Myocyte (in vitro differentiated cells): ENCODE results near the gene BCL11B. TPM values are rescaled to one million over a fixed set of nuclear protein-coding genes. Genes with fewer than 3 reads are reported as not detected.
A peak's percentile ranks its signal among the peaks of the same experiment; 100 is the strongest.

ENCODE experiments used
- DNase-seq: peaks from one replicate; pipeline ENCODE4 v3.0.0-alpha.2; 2012; ENCODE audit warnings: low read depth
- total RNA-seq: library from RNA; depleted of rRNA; stranded (reverse); fragments of >200 nt; gene quantifications from 2 replicates; pipeline ENCODE4 v1.2.3, GENCODE V29; 2014

BCL11B gene
- total RNA-seq, 1 donor from 2014 or later, result 0.03 TPM

DNA sequence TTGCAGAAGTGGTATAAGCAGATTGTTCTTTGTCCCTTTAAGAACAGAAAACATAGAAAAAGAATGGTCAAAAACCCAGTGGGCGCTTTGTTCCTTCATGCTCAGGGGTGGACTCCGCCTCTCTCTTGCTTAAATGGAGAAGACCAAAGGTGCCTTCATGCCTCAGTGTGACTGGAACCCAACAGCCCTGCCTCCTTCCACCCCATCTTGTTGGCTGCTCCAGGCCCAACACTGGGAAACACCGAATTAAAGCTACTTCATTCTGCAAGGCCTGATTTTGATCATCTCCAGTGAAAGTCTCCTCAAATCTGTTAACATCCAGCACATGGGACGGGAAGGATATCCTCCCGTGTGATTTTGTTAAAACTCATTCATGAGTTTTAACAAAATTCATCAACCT, 103.7 kb downstream of the BCL11B start:
- no peak for DNase-seq

GRCh38 chr14:99166506-99166905, 105.5 kb downstream of the BCL11B start:
- no peak for DNase-seq

DNA sequence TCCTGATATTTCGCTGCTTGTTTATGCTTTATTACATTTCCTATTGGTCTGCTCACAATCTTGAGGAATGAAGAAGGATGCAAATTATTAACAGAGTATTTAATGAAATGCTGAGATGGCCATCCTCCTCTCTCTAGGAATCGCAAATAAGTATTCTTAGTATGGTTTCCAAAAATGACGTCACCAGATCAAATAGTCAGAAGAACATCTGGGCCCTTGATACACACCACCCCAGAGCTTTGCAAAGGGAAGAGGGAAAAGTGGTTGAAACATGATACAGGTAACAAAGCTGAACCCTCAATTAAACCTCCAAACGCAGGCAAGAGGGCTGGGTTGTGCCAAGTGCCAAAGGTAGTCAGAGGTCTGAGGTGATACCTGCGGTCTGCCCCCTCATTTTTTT, 107.3 kb downstream of the BCL11B start:
- DNase-seq, result no peak

GRCh38 chr14:99163446-99163845, 108.6 kb downstream of the BCL11B start:
- no peak for DNase-seq

GRCh38 chr14:99159341-99160340, 112.4 kb downstream of the BCL11B start:
- no peak for DNase-seq

DNA sequence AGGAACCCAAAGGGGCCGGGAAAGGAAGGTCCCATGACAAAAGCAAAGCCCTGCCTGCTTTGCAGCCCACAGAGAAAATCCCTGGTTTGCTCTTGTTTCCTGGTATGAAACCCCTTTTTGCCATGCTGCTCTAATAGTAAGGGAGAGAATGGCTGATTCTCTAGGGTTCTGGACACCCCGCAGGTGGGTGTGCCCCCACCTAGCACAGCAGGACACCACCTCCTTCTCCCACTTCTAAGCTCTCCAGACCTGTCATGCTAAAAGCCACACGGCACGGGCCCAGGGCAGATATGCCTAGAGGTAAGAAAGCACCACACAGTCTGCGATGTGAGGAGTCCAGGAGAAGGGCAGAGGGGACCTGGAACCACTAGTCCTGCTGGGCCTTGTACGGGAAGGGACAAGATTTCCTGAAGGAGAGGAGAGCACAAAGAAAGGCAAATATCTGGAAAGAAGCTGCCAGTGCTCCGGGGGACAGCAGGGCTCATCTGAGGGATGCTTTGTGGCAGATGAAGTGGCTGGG, 113.3 kb downstream of the BCL11B start:
- no peak for DNase-seq

DNA sequence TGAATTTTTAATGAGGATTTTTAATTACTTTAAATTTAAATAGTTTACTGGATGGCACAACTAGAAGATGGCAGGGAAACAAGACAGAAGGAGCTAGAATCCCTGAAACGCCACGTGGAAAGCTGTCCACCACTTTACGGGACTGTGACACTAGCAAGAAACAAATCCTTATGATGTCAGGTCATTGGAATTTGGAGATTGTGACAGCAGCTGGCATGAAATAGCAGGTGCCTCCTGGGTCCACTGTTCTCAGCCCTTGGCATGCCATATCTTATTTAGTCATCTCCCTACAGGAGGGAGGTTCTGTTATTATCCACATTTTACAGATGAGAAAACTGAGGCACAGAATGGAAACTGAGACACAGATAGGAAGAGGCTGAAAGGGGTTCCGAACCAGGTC, 113.8 kb downstream of the BCL11B start:
- DNase-seq, result peak; percentile 5

DNA sequence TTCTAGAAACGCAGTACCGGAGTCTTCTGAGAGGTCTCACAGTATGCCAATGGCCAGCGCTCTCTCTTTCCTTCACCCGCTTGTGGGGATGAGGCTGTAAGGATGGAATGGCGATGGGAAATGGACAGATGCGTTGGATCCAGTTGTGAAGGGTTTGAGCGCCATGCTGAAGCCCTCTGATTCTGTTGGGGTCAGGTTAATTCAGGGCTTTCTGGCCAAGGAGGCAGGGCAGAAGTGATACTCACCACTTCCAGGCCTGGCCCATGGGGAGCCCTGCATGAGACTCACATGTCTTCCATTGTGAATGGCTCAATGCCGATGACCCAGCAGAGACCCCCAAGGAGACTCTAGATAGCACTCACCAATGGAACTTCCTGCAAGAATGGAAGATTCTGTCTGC, 114.3 kb downstream of the BCL11B start:
- no peak for DNase-seq

GRCh38 chr14:99157246-99157645, 114.8 kb downstream of the BCL11B start:
- DNase-seq, result no peak

- DNase-seq, result no peak
Observed at GRCh38 chr14:99156814-99157213, 115.2 kb downstream of the BCL11B start.

- DNase-seq, result no peak
Observed at GRCh38 chr14:99156090-99156425, 115.9 kb downstream of the BCL11B start.

DNA sequence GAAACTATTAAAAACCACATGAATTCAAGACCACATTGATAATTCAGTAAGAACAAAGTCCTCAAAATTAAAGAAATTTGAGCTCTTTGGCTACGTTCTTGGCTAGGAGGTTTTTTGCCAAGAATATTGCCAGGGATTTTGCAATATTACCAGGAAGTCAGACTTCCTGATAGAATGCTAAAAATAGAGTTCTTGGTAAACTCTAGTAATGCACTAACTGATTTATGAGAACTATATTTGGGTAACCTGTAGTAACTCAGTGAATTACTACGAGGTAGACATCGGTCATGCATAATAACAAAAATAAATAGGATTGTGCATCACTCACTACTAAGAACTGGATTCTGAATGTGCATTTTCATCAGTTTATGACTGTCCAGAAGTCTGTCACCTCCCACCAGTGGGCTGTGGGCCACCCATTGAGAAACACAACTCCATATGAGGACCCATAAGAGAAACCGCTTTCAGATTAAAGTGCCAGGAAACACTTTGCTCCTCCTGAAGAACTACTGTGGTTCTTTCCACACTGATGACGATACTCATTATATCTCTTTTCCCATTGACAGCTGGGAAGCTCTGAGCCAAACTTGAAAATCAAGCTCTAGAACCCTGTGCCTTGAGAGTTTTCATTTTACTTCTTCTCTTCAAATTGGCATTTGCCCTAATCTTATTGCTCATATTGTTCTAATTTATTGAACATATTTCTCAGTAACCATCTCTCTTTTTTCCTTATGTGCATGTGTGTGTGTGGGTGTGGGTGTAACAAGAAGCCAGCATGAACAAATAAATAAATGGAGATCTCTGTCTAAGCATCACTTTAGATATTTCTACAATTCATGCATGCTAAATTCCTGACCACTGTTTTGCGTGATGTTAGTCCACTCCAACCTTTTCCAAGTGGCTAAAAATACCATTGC, 116.6 kb downstream of the BCL11B start:
- DNase-seq, result no peak

DNA sequence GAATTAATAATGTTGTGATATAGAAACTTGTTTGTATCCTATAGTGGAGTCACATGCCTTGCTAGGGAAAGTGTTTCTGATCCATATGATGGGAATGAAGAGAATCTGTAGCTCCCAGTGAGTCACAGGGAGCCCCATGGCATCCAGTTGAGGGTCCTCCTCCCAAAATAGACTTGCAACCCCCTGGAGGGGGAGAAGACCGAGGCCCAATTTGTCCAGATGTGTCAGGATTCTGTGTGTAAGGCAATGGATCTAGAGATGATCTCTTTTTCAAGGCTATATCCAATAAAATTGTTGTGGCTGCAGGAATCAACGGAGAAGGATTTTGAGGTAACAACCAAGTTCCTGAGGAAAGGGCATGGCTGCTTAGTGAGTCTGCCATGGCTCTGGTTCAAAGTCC, 121.8 kb downstream of the BCL11B start:
- no peak for DNase-seq

- DNase-seq, result no peak
Observed at GRCh38 chr14:99148861-99149610, 123.0 kb downstream of the BCL11B start.

DNA sequence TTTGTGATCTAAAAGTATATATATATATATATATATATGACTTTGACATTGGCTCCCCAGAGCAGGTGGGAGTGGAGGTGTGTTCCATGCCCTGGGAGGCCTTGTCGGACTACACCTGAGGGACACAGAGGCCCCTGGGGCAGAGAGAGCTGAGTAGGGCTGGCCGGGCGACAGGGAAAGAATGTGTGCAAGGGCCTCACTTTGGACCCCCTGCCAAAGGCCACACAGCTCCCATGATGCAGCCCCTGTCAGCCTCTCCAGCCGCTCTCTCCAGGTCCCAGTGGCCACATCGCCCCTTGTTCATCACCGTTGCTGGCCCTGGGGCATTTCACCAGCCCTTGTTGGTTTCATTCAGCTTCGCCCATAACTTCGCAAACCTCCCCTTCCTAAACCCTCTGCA, 123.9 kb downstream of the BCL11B start:
- no peak for DNase-seq

DNA sequence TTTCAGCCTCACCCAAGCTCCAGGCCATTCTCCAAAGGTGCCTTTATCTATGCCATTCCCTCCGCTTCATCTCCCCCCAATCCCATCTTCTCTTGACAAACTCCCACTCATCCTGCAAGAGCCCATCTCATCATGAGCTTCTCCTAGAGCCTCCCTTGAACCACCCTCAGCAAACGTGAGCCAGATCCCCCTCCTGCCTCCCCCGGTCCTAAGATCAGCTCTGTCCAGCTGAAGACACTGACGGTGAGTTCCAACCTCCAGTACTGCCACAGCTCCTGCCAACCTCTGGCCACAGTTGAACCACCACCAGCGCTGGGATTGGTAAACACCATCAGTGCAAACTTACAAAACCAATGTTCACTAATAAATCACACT, 124.6 kb downstream of the BCL11B start:
- no peak for DNase-seq

- DNase-seq, result no peak
Observed at GRCh38 chr14:99146616-99147365, 125.2 kb downstream of the BCL11B start.

DNA sequence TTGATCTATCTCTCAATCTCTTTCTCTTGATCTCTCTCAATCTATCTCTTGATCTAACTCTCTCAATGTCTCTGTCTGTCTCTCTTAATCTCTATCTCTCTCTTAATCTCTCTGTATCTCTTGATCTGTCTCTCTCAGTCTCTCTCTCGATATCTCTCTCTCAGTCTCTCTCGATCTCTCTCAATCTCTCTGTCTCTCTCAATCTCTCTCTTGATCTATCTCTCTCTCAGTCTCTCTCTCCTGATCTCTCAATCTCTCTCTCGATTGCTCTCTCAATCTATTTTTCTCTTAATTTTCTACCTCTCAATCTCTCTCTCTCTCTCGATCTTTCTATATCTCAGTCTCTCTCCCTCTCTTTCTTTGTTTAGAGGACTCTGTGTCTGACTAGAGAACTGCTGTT, 126.7 kb downstream of the BCL11B start:
- no peak for DNase-seq

DNA sequence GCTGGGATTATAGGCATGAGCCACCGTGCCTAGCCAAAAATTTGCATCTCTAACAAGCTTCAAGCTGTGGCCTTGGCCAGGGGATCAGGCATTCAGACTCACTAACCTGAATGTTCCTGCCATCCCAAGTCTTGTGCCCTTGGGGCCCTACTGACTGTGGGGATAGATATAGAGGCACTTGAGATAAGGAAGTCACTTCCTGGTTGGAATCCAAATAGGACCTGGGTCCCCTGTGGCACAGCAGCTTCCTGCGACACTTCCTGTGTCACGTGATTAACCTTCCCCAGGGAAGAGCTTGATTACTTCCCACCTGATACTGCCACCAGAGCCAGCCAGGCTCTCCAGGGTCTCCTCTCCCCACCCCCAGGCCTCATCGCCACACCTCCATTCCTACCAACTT, 128.2 kb downstream of the BCL11B start:
- no peak for DNase-seq

- no peak for DNase-seq
Observed at GRCh38 chr14:99143126-99143525, 128.9 kb downstream of the BCL11B start.
